Measurements from ENCODE around the gene NTNG1.
"Not testable (repeated sequence)": the region's sequence is repeated elsewhere in the genome, so short reads cannot be mapped to it uniquely, and the experiment has no call there.

The NTNG1 gene

DNA sequence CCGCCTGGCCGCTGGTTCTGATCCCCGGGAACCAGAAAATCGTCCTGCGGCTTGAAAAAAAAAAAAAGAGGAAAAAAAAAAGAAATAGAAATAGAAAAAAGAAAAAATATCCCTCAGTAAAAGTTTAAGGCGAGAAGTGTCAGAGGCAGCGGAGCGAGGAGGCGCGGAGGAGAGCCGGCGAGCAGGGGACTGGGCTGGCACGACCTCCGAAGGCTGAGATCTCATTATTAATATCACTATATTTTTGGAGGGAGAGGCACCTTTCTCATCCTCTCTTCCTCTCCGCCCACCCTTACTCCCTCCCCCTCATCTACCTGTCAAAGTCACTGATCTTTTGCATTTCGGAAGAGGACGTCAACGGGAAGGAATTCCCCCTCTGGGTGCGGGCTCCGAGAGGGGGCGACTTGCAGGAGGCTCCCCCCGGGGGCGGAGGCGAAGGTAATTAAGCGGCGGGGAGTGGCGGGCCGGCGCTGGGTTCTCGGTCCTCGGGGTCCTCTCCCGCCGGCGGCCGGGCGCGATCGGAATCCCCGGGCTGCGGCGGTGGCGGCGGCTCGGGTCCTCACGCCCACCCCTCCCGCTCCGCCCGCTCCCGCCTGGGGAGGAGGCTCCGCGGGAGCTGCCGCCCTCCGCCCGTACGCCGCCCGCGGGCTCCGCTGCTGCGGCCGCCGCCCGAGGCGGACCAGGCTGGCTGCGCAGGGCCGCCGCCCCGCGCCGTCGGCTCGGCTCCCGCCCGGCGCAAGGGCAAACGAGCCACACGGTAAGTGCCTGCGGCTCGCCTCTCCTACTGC is at the start of gene NTNG1:
TSS of gene NTNG1 (plus strand) at position 337 of the 788 bp plus-strand sequence.
- no peak for DNase-seq (ENCODE audit: low read depth)

DNA sequence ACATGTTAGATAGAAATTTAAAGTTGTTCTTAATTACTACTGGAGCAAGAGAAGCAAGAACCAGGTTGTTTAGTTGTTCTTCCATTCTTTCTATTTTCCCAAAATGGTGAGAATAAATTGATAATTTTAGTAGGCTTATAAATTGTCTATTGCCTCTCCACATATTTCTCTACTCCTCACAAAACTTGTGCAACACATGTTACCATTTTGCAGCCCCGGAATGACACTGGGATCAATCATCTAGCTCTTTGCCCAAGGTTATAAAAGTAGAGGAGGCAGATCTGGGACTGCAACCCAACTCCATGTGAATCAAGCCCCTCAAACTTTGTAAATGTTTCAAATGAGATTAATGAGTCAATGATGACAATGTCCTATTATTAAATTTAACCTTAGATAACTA is 49.4 kb upstream of the NTNG1 start:
- no peak for DNase-seq (ENCODE audit: low read depth)

DNA sequence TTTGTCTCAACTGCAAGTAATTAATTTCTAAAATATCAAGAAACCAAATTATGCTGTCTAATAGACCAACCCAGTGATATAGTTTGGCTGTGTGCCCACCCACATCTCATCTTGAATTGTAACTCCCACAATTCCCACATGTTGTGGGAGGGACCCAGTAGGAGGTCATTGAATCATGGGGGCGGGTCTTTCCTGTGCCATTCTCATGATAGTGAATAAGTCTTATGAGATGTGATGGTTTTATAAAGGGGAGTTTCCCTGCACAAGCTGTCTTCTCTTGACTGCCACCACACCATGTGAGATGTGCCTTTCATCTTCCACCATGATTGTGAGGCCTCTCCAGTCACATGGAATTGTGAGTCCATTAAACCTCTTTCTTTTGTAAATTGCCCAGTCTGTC is 47.4 kb upstream of the NTNG1 start:
- not testable (repeated sequence) for DNase-seq (ENCODE audit: low read depth)

DNA sequence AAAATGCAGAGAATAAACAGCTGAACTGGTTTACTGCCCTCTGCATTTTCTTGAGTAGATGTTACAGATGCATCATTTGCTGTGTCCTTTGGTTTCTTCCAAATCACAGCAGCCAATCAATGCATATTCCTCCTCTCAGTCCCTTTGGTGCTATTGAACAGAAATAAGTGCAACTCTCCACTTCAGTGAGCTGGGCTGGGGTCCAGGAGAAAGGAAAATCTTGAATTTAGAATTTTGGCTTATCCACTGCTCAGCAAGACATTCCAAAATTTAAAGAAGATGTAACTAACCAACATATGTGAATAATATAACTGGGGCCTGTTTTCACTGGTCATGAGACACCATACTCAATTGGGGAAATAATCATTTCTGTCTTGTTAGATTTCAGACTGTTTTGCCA is 45.2 kb upstream of the NTNG1 start:
- no peak for DNase-seq (ENCODE audit: low read depth)

DNA sequence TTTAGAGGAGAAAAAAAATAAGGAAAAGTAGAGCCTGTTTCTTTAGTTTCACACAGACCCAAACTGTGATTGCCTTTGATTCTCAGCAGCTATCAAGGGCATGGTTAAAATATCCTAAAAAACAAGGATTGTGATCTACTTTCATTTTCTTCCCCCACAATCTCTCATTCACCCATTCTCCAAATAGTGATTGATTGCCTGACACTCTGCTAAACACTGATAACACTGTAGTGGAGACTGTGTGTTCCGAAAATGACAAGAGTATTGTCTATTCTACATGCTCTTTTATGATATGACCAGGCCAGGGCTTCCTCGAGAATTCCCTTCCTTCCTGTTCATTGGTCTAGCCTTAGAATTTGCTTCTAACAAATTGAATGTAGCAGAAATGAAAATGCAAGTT is 44.1 kb upstream of the NTNG1 start:
- no peak for DNase-seq (ENCODE audit: low read depth)

DNA sequence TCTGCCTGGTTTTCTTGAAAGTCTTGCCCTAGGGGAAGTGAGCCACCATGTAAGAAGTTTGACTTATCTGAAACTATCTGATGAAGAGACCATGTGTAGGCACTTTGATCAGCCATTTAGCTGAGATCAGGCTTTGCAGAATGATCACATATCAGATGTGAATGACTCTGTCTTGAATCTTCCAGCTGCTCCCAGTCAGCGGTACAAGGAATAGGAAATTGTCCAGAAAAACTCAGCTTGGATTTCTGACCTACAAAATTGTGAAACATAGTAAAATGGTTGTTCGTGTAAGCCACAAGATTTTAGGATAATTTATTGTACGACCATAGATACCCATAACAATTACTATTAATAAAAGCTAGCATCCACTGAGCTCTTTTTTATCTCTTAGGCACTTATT is 41.9 kb upstream of the NTNG1 start:
- no peak for DNase-seq (ENCODE audit: low read depth)

DNA sequence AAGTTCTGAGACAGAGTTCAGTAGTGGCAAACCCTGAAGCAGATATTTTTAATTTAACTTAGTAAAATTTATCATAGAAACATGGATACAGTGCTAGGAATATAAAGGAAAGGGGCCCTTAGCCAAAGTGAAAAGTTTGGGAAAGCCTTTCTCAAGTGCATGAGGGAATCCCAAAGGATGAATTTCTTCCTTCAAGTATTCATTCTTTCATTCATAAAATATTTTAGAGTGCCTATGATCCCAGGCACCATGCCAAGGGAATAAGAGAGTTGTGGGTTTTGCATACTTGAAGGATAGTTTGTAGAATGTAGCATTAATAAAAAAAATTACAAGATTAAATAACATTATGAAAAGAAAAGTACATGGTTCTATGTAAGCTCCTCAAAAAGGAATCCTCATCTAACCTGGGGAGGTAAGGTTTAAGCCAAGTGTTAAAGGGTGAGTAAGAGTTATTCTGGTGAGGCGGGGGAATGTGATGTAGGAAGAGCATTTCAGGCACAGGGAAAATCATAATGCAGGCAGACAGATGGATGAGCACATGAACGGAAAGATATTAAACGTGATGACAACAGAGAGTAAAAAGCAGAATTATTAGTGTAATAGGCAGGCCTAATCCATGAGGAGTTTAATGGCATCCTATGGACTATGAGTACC is 40.4 kb upstream of the NTNG1 start:
- DNase-seq (ENCODE audit: low read depth) = no peak

DNA sequence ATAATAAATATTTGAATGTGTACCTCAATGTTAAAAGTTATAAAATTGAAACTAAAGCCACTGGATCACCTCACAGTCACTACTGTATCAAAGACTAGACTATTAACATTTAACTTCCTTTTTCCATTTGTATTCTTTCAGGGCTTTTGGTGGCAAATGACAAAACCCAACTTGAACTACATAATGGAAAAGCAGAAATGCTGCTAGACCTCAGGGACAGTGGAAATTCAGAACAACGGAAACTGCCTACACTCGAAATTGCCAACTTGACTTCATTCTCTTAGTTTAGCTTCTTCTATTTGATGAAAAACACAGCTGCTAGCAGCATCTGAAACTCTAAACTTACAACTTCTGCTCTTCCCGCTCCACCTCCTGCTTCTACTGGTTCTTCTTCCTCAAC is 34.9 kb upstream of the NTNG1 start:
- no peak for DNase-seq (ENCODE audit: low read depth)

DNA sequence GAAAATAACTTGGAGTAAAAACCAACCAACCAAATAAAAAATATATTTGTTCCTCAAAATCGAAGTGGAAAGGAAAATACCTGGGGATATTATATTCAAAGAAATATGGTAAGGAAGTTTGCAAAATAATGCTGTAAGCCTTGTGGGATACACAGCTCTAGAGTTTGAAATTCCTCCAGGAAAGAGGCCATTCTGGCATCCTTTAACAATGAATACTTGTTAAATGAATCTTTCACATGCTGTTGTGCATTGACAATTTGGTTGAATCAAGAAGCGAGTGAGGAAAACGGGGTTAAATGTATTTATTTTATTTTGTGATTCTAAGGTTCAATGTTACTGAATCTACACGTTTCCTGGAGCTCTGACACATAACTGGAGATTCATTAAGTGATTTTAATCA is 30.5 kb upstream of the NTNG1 start:
- DNase-seq (ENCODE audit: low read depth) = no peak

DNA sequence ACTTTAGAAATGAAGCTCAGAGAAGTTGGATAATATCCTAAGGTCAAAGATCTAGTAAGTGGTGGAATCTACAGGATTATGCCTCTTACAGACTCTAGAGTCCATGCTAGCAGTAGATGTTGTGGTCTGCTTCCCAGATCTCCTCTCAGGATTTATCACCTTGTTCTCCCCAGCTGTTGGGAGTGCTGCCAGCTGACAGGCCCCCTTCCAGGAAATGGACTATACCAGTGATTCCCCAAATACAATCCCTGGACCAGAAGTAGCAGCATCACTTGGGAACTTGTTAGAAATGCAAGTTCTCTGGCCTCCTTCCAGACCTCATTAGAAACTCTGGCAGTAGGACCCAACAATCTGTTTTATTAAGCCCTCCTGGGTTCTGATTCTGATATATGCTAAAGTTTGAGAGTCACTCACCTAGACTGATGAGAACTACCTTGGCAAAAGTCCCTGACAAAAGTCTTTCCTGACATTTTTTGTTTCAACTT is 24.5 kb upstream of the NTNG1 start:
- no peak for DNase-seq (ENCODE audit: low read depth)

DNA sequence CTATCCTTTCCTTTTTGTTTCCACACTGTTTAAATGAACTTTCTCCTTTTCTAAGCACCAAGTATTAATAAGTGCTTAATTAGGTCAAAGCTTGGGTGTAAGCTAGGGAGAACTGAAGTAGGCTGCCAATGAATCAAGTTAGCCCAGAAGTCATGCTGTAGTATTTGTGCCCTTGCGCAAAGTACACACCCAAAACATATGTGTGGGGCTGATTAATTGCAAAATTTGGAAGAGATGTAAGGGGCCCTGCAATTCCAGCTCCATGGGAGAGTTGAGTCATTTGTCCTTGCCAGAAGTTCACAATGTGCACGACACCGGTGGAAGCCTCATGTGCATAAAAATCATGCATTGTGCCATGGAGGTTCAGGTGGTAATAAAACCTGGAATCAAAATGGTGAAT is 18.6 kb upstream of the NTNG1 start:
- DNase-seq (ENCODE audit: low read depth) = no peak

DNA sequence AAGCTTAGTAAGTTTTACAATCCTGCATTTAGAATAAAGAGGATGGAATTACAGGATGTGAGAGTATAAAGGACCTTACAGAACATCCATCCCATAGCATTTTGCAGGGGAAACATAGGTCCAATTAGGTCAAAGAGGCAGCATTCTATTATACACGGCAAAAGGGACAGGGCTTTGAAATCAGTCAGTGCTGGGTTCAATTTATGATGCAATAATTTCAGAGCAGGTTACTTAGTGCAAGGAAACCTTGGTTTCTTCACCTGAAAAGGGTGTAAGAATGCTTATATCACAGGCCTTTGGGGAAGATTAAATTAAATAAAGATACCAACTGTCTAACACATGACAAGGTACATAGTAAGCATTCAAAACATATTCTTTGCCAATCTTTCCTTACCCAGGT is 17.1 kb upstream of the NTNG1 start:
- no peak for DNase-seq (ENCODE audit: low read depth)

DNA sequence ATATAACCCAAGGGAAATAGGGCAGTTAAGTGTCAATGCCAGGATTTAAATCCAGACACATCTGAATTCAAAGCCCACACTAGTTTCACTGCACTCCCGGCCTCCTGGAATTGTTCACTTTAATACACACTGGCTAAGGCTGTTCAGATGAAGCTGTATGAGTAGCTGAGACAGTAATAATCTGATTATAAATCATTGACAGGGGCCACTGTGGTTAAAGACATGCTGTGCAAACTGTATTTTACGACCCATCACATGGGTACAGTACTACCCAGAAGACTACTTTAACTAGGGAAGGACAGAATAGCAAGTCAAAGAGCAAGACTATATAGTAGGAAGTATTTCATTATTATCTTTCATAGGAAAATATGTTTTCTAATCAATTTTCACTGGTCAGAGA is 16.1 kb upstream of the NTNG1 start:
- no peak for DNase-seq (ENCODE audit: low read depth)

DNA sequence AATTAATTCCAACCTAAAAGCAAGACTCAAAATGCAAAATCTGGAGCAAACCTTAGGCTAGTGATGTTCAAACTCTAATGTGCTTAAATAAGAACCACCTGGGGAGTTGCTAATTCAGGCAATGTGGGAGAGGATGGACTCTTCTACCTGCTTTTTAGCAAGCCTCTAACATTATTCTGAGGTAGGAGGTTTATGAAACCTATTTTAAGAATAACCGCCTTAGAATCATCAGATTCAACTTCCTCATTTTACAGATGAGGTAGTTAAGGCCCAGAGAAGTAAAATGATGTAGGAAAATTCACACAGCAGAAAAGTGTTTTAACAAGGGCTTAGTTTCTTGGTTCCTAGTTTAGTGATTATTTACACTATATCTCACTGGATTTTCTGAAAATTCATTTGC is 8.6 kb upstream of the NTNG1 start:
- no peak for DNase-seq (ENCODE audit: low read depth)

DNA sequence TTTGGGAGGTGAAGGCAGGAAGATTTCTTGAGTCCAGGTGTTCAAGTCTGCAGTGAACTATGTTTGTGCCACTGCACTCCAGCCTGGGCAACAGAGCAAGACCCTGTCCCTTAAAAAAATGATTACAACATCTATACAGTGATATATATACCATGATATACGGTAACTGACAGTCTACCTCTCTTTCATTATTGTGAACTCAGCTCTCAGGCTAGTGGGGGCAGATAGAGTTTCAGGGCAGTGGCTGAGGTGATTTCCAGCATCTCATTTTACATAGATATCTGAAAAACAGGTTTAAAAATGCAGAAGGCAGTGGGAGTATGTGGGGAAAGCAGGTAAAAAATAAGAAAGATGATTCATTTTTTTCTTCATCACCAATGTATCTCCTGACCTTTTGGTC is 8.1 kb upstream of the NTNG1 start:
- DNase-seq (ENCODE audit: low read depth) = no peak

DNA sequence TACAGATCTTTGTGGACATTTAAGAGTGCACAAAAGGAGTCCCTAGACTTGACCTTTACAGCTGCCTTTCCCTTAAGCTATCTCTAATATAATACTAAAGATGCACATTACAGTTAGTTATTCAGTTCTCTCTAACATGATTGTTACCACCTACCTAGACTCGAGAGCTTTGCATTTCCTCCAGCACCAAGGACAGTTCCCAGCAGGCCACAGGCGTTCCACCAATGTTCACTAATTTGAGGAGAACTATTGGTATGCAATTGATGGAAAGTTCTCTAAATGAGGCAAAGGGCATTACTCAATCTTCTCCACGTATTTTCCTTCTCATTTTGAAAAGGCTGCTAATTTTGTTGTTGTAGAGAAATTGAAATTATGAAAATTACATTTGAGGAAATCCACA is 5.4 kb upstream of the NTNG1 start:
- DNase-seq (ENCODE audit: low read depth) = no peak

DNA sequence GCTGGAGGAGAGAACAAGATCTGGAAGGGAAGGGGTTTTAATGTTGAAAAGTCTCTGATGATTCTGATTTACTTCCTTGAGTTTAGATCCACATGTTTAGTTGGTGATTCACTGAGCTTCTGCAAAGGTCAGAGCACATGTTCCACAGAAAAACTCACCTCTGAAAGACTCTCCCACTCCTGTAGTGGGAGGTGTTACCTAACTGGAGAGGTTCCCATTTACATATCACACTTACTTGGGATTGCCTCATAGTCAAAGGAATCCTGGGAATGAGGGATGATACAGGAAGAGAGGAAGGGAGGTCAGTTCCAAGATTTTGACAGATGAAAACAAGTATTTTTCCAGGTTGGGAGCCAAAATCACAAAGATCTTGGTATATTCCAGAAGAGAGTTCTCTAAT is 2.7 kb upstream of the NTNG1 start:
- DNase-seq (ENCODE audit: low read depth) = no peak

DNA sequence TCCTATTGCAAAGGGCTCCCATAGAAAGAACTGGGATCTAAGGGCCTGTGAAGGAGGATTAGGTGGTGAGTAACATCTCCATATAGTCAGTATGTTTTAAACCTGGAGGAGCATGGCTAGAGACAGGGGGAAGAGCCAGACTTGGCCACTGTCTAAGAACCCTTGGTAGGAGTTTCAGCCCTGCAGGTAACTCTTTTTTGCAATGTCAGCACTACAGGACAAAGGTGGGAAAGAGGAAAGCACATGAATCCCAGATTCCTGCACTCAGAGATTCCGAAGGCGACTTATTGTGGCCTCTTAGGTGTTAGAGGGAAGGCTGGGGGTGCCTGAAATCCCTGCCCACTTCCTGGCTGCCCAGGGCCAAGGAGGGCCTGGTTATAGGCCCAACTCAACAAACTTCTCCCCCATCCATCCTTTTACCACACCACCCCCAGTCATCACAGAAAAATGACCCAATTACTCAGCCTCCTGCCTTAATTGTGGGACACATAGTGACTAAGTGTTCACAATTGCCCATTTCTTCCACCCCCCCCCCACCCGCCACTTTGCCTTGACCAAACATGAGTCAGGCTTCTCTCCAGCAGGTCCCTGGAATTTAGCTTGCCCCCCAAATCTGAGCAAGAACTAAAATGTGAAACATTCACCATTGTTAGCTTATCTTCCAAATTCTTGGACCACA is 1.9 kb upstream of the NTNG1 start:
- DNase-seq (ENCODE audit: low read depth) = no peak

DNA sequence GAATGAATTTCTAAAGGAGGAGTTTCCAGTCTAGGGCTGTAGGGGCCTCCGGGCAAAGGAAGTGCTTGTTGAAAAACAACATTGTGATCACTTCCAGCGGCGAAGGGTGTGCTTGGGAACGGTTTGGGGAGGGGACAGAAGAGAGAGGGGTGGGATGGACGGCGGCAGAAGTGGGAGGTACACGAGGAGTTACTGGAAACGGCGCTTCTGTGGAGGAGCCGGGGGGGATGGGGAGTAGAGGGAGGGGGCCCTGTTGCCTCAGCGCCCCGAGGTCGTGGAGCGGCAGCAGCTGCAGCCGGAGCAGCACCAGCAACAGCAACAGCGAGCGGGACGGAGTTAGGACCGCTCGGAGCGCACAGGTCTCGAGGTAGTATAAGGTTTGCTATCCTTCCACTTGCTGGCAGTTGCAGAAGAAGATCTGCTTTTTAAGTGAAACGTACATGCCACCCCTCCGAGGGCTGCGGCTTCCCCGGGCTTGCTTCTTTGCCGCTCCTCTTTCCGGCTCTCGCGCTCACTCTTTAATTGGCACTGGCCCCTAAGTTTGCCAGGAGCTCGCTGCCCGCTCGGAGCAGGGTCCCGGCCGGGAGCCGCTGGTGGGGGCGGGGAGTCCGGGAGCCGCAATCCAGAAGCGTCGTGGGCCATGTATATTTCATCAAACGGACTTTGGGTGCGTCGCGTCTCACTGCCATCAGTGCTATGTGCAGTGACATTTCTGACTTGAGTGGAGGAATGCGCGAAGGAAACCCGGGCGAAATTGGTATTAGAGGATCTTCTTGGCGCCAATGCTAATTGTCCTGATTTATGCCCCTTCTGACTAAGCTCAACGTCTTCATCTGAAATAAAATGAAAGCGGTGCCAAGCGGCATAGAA is 771 bp upstream of the NTNG1 start:
- no peak for DNase-seq (ENCODE audit: low read depth)

DNA sequence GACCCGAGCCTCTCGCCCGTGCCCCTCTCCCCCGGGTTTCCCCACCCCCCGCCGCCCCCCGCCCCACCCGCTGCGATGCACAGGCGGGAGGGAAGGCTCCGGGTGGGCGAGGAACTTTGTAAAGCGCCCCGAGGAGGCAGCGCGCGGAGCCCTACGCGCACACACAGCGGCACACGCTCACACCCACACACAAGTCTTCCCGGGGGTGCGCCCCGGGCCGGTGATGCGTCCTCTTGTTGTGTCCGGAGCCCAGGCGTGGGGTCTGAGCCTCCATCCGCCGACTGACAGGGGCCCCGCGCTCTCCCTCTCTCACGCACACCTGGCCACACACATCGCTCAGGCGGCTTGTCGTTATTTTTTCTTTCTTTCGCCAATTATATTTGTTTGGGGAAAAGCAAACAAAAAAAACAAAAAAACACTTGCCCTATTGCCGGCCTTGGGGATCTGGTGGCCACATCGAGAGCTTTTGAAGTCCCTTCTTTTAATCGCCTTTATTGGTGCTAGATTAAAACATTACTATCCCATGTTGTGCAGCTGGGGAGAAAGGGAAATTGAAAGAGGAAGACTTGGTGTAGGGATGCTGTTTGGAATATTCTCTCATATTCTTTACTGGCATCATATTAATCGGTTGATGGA is 770 bp downstream of the NTNG1 start:
- DNase-seq (ENCODE audit: low read depth) = no peak

DNA sequence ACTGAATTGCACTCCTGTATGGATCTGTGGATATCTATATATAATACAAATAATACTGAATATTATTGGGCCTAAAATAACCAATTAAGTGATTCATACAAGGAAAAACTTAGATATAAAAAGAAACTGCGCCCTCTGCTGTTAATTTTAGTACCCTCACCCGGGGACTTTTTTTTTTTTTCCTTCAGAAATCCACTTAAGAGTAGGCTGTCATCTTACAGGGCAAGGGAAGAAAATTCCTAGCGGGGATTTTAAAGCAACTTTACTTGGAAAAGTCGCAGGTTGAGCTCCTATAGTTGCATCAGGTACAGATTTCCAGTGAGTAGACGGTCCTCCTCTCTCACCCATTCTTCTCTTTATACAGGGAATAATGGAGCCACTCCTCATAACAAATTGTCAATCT is 1.3 kb downstream of the NTNG1 start:
- DNase-seq (ENCODE audit: low read depth) = no peak

DNA sequence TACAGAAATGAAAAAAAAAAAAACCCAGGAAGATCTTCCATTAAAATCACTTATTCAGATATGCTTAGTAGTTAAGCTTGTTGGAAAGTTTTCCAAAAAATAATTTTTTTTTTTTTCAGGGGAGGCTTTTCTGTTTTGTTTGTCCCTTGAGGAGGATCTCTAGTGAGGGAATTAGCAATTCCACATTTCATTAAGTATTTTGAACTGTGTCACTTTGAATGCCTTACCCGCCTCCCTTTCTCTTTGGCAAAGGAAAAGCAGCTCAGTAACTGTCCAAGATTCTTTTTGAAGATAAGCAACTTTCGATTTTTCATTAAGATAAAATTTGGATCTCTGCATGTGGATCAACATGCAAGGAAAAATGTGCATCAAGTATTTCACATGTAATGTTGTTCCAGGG is 1.8 kb downstream of the NTNG1 start:
- DNase-seq (ENCODE audit: low read depth) = no peak

Measured in stimulated activated CD8-positive, alpha-beta memory T cell treated with anti-CD3 and anti-CD28 coated beads, Interleukin-12 subunit alpha, Interleukin-12 subunit beta, amount 100 ng/mL, for 4 hours (primary cell).